Fibroblast of peridontal ligament (primary cell): Measurements from ENCODE around the gene PRSS3.
"Not testable (repeated sequence)": the region's sequence is repeated elsewhere in the genome, so short reads cannot be mapped to it uniquely, and the experiment has no call there.

Source experiments
- DNase-seq: peaks from one replicate; pipeline ENCODE4 v3.0.0-alpha.2; 2010; ENCODE audit errors: extremely low read depth

Gene PRSS3

GRCh38 chr9:33817327-33818166 lies 22.2 kb downstream of the PRSS3 start:
- peak; percentile 63 for DNase-seq

- no peak for DNase-seq
Measured at GRCh38 chr9:33818167-33818846, 22.9 kb downstream of the PRSS3 start.

- peak; percentile 65 for DNase-seq
Measured at GRCh38 chr9:33818847-33819500, 23.6 kb downstream of the PRSS3 start.

- no peak for DNase-seq
Measured at GRCh38 chr9:33820231-33820745, 24.9 kb downstream of the PRSS3 start.

GRCh38 chr9:33823801-33824200 lies 28.4 kb downstream of the PRSS3 start:
- DNase-seq = no peak

GRCh38 chr9:33827285-33827684 lies 31.9 kb downstream of the PRSS3 start:
- not testable (repeated sequence) for DNase-seq

GRCh38 chr9:33829641-33830230 lies 34.4 kb downstream of the PRSS3 start:
- not testable (repeated sequence) for DNase-seq

GRCh38 chr9:33835625-33836260 lies 40.4 kb downstream of the PRSS3 start:
- DNase-seq = no peak

- DNase-seq = peak; percentile 98
Measured at GRCh38 chr9:33836261-33836660, 40.9 kb downstream of the PRSS3 start.

- no peak for DNase-seq
Measured at GRCh38 chr9:33837138-33837537, 41.8 kb downstream of the PRSS3 start.

GRCh38 chr9:33840381-33840780 lies 45.0 kb downstream of the PRSS3 start:
- peak; percentile 57 for DNase-seq

GRCh38 chr9:33843312-33843961 lies 48.1 kb downstream of the PRSS3 start:
- DNase-seq = no peak

GRCh38 chr9:33846231-33846630 lies 50.9 kb downstream of the PRSS3 start:
- no peak for DNase-seq

- DNase-seq = not testable (repeated sequence)
Measured at GRCh38 chr9:33847894-33848205, 52.5 kb downstream of the PRSS3 start.
